Endodermal cell (in vitro differentiated cells): Measurements from ENCODE around the gene HAPSTR1. TPM values are rescaled to one million over a fixed set of nuclear protein-coding genes. Genes with fewer than 3 reads are reported as not detected.
A peak's percentile ranks its signal among the peaks of the same experiment; 100 is the strongest.

Experiments
- DNase-seq: peaks from one replicate; pipeline ENCODE4 v3.0.0-alpha.2; 2017
- H3K27ac ChIP-seq: 2 replicates; pipeline ENCODE4 v1.5.1; 2013; ENCODE audit warnings: mild to moderate bottlenecking, low read depth, low read length, moderate library complexity
- H3K27me3 ChIP-seq: 2 replicates; pipeline ENCODE4 v1.6.1; 2013; ENCODE audit warnings: mild to moderate bottlenecking, low read length, moderate library complexity; ENCODE audit not compliant: insufficient read depth, control insufficient read depth, poor library complexity, severe bottlenecking
- H3K36me3 ChIP-seq: 2 replicates; pipeline ENCODE4 v1.7.0; 2013; ENCODE audit warnings: mild to moderate bottlenecking, low read length, moderate library complexity; ENCODE audit not compliant: control insufficient read depth, insufficient read depth
- H3K4me1 ChIP-seq: one replicate; pipeline ENCODE4 v1.7.0; 2013; ENCODE audit warnings: low read length; ENCODE audit not compliant: control insufficient read depth, insufficient read depth
- H3K4me3 ChIP-seq: 2 replicates; pipeline ENCODE4 v1.5.1; 2013; ENCODE audit warnings: mild to moderate bottlenecking, low read length, moderate library complexity
- H3K9ac ChIP-seq: 2 replicates; pipeline ENCODE4 v1.6.1; 2013; ENCODE audit warnings: mild to moderate bottlenecking, low read length, moderate library complexity; ENCODE audit not compliant: poor library complexity, severe bottlenecking; ENCODE audit errors: extremely low read depth
- H3K9me3 ChIP-seq: 2 replicates; pipeline ENCODE4 v1.6.1; 2013; ENCODE audit warnings: mild to moderate bottlenecking, low read length, moderate library complexity; ENCODE audit not compliant: control insufficient read depth
- H3K27ac Mint-ChIP-seq: 2 replicates; pipeline ENCODE4 v1.8.0; 2020; ENCODE audit warnings: mixed read lengths
- H3K27me3 Mint-ChIP-seq: 2 replicates; pipeline ENCODE4 v1.8.0; 2021; ENCODE audit warnings: mild to moderate bottlenecking, mixed read lengths; ENCODE audit not compliant: insufficient read depth
- H3K36me3 Mint-ChIP-seq: 2 replicates; pipeline ENCODE4 v1.8.0; 2020; ENCODE audit warnings: low read depth, mixed read lengths
- H3K4me1 Mint-ChIP-seq: 2 replicates; pipeline ENCODE4 v1.8.0; 2020; ENCODE audit warnings: mixed read lengths
- H3K4me3 Mint-ChIP-seq: 2 replicates; pipeline ENCODE4 v1.8.0; 2020; ENCODE audit warnings: mild to moderate bottlenecking, moderate library complexity, mixed read lengths
- H3K9me3 Mint-ChIP-seq: 2 replicates; pipeline ENCODE4 v1.8.0; 2020; ENCODE audit warnings: mild to moderate bottlenecking, mixed read lengths
- WGBS, 2 experiments: methylation state at CpG; one replicate each; pipeline versions ENCODE4 v1.1.5 to v1.1.7; 2013; ENCODE audit warnings: missing lambda C conversion rate in 2 of 2, mixed read lengths in 1 of 2; ENCODE audit not compliant: insufficient coverage in 1 of 2, insufficient read length in 1 of 2; 5-methylcytosine and 5-hydroxymethylcytosine counted together
- total RNA-seq, 2 donors: library from RNA; stranded (reverse); fragmentation: NEBNext Ultra II Directional in 1 of 2; extraction: Animal tissue kit (Norgen Biotek cat#: 25700) in 1 of 2; gene quantifications; 2 replicates in 1 of 2; 3 replicates in 1 of 2; pipeline ENCODE4 v1.2.1, GENCODE V29; 2021
- TF ChIP-seq, protein P1 (sequence below): fragments of 200-600 bp; sonication (generic); conservative IDR thresholded peaks from 2 replicates; pipeline ENCODE4 v1.5.0; 2021; ENCODE audit warnings: antibody characterized with exemption, mild to moderate bottlenecking

Gene HAPSTR1
- total RNA-seq, 2 donors from 2014 or later, result 60.9 to 68.5 TPM

DNA sequence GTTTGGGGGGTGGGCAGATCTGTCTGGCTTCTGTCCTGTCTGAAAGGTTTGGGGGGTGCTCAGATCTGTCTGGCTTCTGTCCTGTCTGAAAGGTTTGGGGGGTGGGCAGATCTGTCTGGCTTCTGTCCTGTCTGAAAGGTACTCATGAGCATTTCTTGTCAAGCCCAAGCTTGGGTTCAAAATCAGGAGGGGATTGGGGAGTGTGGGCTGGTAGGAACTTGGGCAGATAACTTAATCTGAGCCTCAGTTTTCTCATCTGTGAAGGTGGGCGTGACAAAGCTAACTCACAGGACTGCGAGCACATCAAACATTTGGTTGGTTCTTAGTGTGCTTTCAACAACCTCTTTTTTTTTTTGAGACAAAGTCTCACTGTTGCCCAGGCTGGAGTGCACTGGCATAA is 35.2 kb downstream of the HAPSTR1 start:
- no peaks in the 10 kb centered on the region for H3K27me3 ChIP-seq
- no peak overlapping the region for H3K4me3 Mint-ChIP-seq
- peaks cover 17% of the 10 kb centered on the region for H3K4me1 Mint-ChIP-seq
- no peak for DNase-seq
- H3K9ac ChIP-seq, result no peak overlapping the region
- no peak overlapping the region for H3K27ac ChIP-seq
- H3K27me3 Mint-ChIP-seq, result no peaks in the 10 kb centered on the region
- 90 to 97% methylated on average over 2 of the region's 2 CpGs for WGBS, 2 experiments
- H3K9me3 Mint-ChIP-seq, result no peaks in the 10 kb centered on the region
- H3K4me3 ChIP-seq, result no peak overlapping the region
- no peaks in the 10 kb centered on the region for H3K9me3 ChIP-seq
- peaks cover 35% of the 10 kb centered on the region for H3K36me3 ChIP-seq
- H3K27ac Mint-ChIP-seq, result no peak overlapping the region
- H3K4me1 ChIP-seq, result peaks cover 5% of the 10 kb centered on the region
- TF ChIP-seq, protein P1, sequence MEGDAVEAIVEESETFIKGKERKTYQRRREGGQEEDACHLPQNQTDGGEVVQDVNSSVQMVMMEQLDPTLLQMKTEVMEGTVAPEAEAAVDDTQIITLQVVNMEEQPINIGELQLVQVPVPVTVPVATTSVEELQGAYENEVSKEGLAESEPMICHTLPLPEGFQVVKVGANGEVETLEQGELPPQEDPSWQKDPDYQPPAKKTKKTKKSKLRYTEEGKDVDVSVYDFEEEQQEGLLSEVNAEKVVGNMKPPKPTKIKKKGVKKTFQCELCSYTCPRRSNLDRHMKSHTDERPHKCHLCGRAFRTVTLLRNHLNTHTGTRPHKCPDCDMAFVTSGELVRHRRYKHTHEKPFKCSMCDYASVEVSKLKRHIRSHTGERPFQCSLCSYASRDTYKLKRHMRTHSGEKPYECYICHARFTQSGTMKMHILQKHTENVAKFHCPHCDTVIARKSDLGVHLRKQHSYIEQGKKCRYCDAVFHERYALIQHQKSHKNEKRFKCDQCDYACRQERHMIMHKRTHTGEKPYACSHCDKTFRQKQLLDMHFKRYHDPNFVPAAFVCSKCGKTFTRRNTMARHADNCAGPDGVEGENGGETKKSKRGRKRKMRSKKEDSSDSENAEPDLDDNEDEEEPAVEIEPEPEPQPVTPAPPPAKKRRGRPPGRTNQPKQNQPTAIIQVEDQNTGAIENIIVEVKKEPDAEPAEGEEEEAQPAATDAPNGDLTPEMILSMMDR, result no peak
- peaks cover 24% of the 10 kb centered on the region for H3K36me3 Mint-ChIP-seq

DNA sequence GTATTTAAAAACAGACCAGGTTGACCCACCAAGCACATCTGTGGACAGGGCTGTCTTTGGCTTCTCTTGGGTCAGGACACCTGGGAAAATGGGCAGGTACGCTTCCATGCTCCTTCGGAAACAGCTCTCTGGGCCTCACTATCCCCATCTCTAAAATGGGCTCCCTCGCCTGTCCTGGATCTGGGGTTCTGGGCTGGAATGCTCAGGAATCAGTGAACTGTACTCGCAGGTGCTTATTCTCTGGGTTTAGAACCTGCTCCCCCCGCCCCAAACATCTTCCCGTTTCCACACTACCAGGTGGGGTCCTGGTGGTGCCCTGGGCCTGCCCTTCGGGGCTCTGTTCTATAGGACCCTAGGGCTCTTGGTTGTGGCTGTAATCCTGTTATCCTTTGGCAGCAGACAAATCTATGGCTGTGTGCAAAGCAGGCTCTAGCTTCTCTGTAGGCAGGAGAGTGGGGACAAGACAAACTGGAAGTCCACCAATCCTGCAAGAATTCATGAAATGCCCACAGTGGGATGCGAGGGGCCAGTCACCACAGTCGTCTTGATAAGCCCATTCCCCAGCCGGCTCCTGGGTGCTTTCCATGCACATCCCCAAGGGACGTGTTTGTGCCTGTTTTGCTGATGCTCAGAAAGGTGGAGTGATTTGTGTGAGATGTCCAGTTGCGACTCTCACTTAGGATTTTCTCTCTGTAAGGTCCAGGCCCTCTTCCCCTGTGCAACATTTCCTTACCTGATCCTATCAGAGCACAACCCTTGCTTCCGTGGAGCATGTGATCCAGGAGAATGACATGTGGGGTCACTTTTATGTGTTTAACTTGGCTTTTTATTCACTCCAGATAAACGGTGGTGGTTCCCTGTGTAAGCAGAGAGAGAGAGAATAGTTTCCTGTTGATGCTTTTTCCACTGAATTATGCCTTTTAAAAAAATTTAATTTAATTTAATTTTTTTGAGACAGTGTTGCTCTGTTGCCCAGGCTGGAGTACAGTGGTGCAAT is 37.2 kb downstream of the HAPSTR1 start:
- H3K9ac ChIP-seq, result no peak overlapping the region
- no peak overlapping the region for H3K4me3 ChIP-seq
- peaks cover 4% of the 10 kb centered on the region for H3K4me1 ChIP-seq
- H3K4me1 Mint-ChIP-seq, result peaks cover 12% of the 10 kb centered on the region
- peak overlapping the region; percentile 35 for H3K27ac Mint-ChIP-seq
- no peaks in the 10 kb centered on the region for H3K27me3 ChIP-seq
- H3K27me3 Mint-ChIP-seq, result no peaks in the 10 kb centered on the region
- H3K9me3 ChIP-seq, result no peaks in the 10 kb centered on the region
- WGBS, 2 experiments, result 94 to 95% methylated on average over 7 to 14 of the region's 14 CpGs
- H3K36me3 ChIP-seq, result peaks cover 17% of the 10 kb centered on the region
- DNase-seq, result peak; percentile 47
- no peaks in the 10 kb centered on the region for H3K9me3 Mint-ChIP-seq
- TF ChIP-seq, protein P1, result no peak
- no peak overlapping the region for H3K27ac ChIP-seq
- peaks cover 10% of the 10 kb centered on the region for H3K36me3 Mint-ChIP-seq
- no peak overlapping the region for H3K4me3 Mint-ChIP-seq

DNA sequence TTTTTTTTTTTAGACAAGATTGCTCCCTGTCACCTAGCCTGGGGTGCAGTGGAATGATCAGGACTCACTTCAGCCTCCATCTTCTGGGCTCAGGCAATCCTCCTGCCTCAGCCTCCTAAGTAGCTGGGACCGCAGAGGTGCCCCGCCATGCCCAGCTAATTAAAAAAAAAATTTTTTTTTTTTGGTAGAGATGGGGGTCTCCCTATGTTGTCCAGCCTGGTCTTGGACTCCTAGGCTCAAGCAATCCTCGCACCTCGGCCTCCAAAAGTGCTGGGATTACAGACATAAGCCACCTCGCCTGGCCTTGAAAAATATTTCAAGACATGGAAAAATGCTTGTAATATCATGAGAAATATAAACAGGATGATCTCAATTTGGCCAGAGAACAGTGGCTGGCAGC is 42.9 kb downstream of the HAPSTR1 start:
- no peak overlapping the region for H3K27ac ChIP-seq
- H3K27me3 ChIP-seq, result no peaks in the 10 kb centered on the region
- no peak overlapping the region for H3K4me3 ChIP-seq
- no peaks in the 10 kb centered on the region for H3K4me1 ChIP-seq
- peaks cover 4% of the 10 kb centered on the region for H3K27me3 Mint-ChIP-seq
- no peak overlapping the region for H3K27ac Mint-ChIP-seq
- H3K9ac ChIP-seq, result no peak overlapping the region
- no peaks in the 10 kb centered on the region for H3K36me3 ChIP-seq
- WGBS, 2 experiments, result 86 to 89% methylated on average over 5 of the region's 5 CpGs
- no peak overlapping the region for H3K4me3 Mint-ChIP-seq
- peaks cover 3% of the 10 kb centered on the region for H3K36me3 Mint-ChIP-seq
- H3K9me3 ChIP-seq, result no peaks in the 10 kb centered on the region
- peaks cover 5% of the 10 kb centered on the region for H3K4me1 Mint-ChIP-seq
- peak; percentile 22 for DNase-seq
- TF ChIP-seq, protein P1, result no peak
- no peaks in the 10 kb centered on the region for H3K9me3 Mint-ChIP-seq
